HCT116 (cell line): Measurements from ENCODE around the gene CGB7. TPM values are rescaled to one million over a fixed set of nuclear protein-coding genes. Genes with fewer than 3 reads are reported as not detected.

Experiments used
- ATAC-seq: fragments of 200-7000 bp; cut with Tn5 transposase; 2 replicates; pipeline ENCODE4 v1.9.1; 2020; ENCODE audit warnings: mild to moderate bottlenecking, moderate library complexity
- Bru-seq: library from RNA; stranded (reverse); fragments of 400-500 nt; gene quantifications from one replicate; lab custom pipeline; 2021; lab: Mats Ljungman, UMichigan
- BruChase-seq, 2 experiments: library from RNA; stranded (reverse); fragments of 400-500 nt; gene quantifications; one replicate each; lab custom pipeline; 2021; lab: Mats Ljungman, UMichigan
- BruUV-seq: library from RNA; stranded (reverse); fragments of 400-500 nt; replicated peaks from 2 replicates; lab custom pipeline; 2021; lab: Mats Ljungman, UMichigan
- CTCF ChIA-PET: fragments of 300-600 bp; sonication (Branson Sonifier 250); formaldehyde crosslinking; loops from one replicate; lab custom pipeline; 2021; ENCODE audit warnings: antibody characterized with exemption; lab: Charles Lee
- POLR2A ChIA-PET: fragments of 300-600, 350-600 bp; sonication (Branson Sonifier 250); formaldehyde crosslinking; loops from one replicate; lab custom pipeline; 2021; ENCODE audit warnings: antibody characterized with exemption; lab: Charles Lee
- RAD21 ChIA-PET, 2 experiments: fragments of 300-600 bp; sonication (Branson Sonifier 250); formaldehyde crosslinking; loops; one replicate each; lab custom pipeline; 2023; ENCODE audit warnings: low total read pairs in 2 of 2; ENCODE audit not compliant: uncharacterized antibody in 2 of 2, unreplicated experiment in 2 of 2, low non-redundant PET in 1 of 2; lab: Charles Lee
- DNase-seq: peaks from one replicate; pipeline ENCODE4 v3.0.0-alpha.2; 2010; ENCODE audit warnings: low read depth, low spot score
- H2AFZ ChIP-seq: fragments of 200-600 bp; shearing (Covaris generic), sonication (generic); 2 replicates; pipeline ENCODE4 v1.6.1; 2017; ENCODE audit warnings: low read depth, mixed run types, mixed read lengths, antibody characterized with exemption, low read length; ENCODE audit not compliant: poor library complexity, severe bottlenecking
- H3K27ac ChIP-seq: 2 replicates; pipeline ENCODE4 v1.5.1; 2012; ENCODE audit warnings: low read depth, low read length
- H3K27me3 ChIP-seq: fragments of 200-600 bp; sonication (generic); 2 replicates; pipeline ENCODE4 v1.6.1; 2016; ENCODE audit warnings: mixed run types, low read length, mixed read lengths; ENCODE audit not compliant: insufficient read depth
- H3K36me3 ChIP-seq, 2 experiments: fragments of 200-500 bp in 1 of 2; fragments of 200-600 bp in 1 of 2; sonication (Bioruptor generic) in 1 of 2; sonication (generic) in 1 of 2; 2 replicates each; pipeline versions ENCODE4 v1.5.1 to v1.6.1; 2014 to 2016; ENCODE audit warnings: low read length in 2 of 2, inconsistent platforms in 1 of 2, mixed read lengths in 1 of 2, mixed run types in 1 of 2; ENCODE audit not compliant: insufficient read depth in 2 of 2, control insufficient read depth in 1 of 2
- H3K4me1 ChIP-seq, 2 experiments: fragments of 200-600 bp in 1 of 2; sonication (generic) in 1 of 2; 2 replicates each; pipeline versions ENCODE4 v1.5.1 to v1.6.1; 2012 to 2017; ENCODE audit warnings: low read length in 2 of 2, inconsistent platforms in 1 of 2, mild to moderate bottlenecking in 1 of 2, mixed read lengths in 1 of 2, mixed run types in 1 of 2, moderate library complexity in 1 of 2; ENCODE audit not compliant: insufficient read depth in 2 of 2, control insufficient read depth in 1 of 2
- H3K4me2 ChIP-seq: fragments of 200-600 bp; sonication (generic); 2 replicates; pipeline ENCODE4 v1.6.1; 2017; ENCODE audit warnings: mixed run types, low read length, mixed read lengths
- H3K4me3 ChIP-seq, 2 experiments: fragments of 200-600 bp in 1 of 2; sonication (generic) in 1 of 2; replicated peaks in 1 of 2; 2 replicates each; pipeline ENCODE4 v1.5.1; 2011 to 2016; ENCODE audit warnings: low read length in 2 of 2, control low read depth in 1 of 2, low read depth in 1 of 2, mild to moderate bottlenecking in 1 of 2, mixed read lengths in 1 of 2, mixed run types in 1 of 2
- H3K79me2 ChIP-seq: fragments of 200-600 bp; sonication (generic); 2 replicates; pipeline ENCODE4 v1.6.1; 2017; ENCODE audit warnings: mild to moderate bottlenecking, mixed run types, low read length, moderate library complexity, mixed read lengths; ENCODE audit not compliant: insufficient read depth
- H3K9ac ChIP-seq: fragments of 200-600 bp; sonication (generic); 2 replicates; pipeline ENCODE4 v1.6.1; 2016; ENCODE audit warnings: low read length, mixed read lengths
- H3K9me2 ChIP-seq: fragments of 200-600 bp; sonication (generic), shearing (Covaris generic); 2 replicates; pipeline ENCODE4 v1.6.1; 2017; ENCODE audit warnings: mixed run types, mild to moderate bottlenecking, moderate library complexity; ENCODE audit not compliant: insufficient read depth
- H3K9me3 ChIP-seq, 2 experiments: fragments of 200-500 bp in 1 of 2; fragments of 200-600 bp in 1 of 2; sonication (Bioruptor generic) in 1 of 2; sonication (generic) in 1 of 2; 2 replicates each; pipeline ENCODE4 v1.6.1; 2014 to 2017; ENCODE audit warnings: low read length in 2 of 2, mixed read lengths in 2 of 2, inconsistent platforms in 1 of 2, low read depth in 1 of 2, mild to moderate bottlenecking in 1 of 2, mixed run types in 1 of 2, moderate library complexity in 1 of 2; ENCODE audit not compliant: control insufficient read depth in 1 of 2, insufficient read depth in 1 of 2
- H4K20me1 ChIP-seq: fragments of 200-600 bp; sonication (generic), shearing (Covaris generic); 2 replicates; pipeline ENCODE4 v1.6.1; 2017; ENCODE audit warnings: mixed run types, mild to moderate bottlenecking, moderate library complexity; ENCODE audit not compliant: insufficient read depth
- CTCF ChIP-seq, 3 experiments: fragments of 200-600 bp in 1 of 3; sonication (generic) in 1 of 3; IDR thresholded peaks in 2 of 3; conservative IDR thresholded peaks in 1 of 3; 2 replicates each; pipeline ENCODE4 v1.5.1; 2012 to 2017; ENCODE audit warnings: low read depth in 2 of 3, low read length in 2 of 3, antibody characterized with exemption in 1 of 3, borderline replicate concordance in 1 of 3, control low read depth in 1 of 3, mild to moderate bottlenecking in 1 of 3, mixed read lengths in 1 of 3, mixed run types in 1 of 3, moderate library complexity in 1 of 3; ENCODE audit not compliant: insufficient read depth in 1 of 3
- ELF1 ChIP-seq: IDR thresholded peaks from 2 replicates; pipeline ENCODE4 v1.6.1; 2012; ENCODE audit warnings: low read depth, borderline replicate concordance
- EZH2phosphoT487 ChIP-seq: fragments of 200-600 bp; IDR thresholded peaks from 2 replicates; pipeline ENCODE4 v1.6.1; 2018; ENCODE audit warnings: antibody characterized with exemption, borderline replicate concordance
- POLR2AphosphoS5 ChIP-seq: IDR thresholded peaks from 2 replicates; pipeline ENCODE4 v1.6.1; 2011; ENCODE audit warnings: mild to moderate bottlenecking, low read depth, low read length, moderate library complexity
- RAD21 ChIP-seq: IDR thresholded peaks from 2 replicates; pipeline ENCODE4 v1.6.1; 2012; ENCODE audit warnings: low read depth, mild to moderate bottlenecking
- intact Hi-C: fragments of 100-400 bp; cut with micrococcal nuclease; formaldehyde crosslinking; loops from 2 replicates; pipeline ENCODE4 v1.10.0; 2022
- long read RNA-seq: library from polyadenylated mRNA; unstranded; transcript quantifications from one replicate; pipeline ENCODE4 v2.0.0, GENCODE V29; 2021; ENCODE audit not compliant: unreplicated experiment
- polyA plus RNA-seq: library from polyadenylated mRNA; unstranded; fragments of >200 nt; gene quantifications from 2 replicates; pipeline ENCODE4 v1.2.1, GENCODE V29; 2012; ENCODE audit warnings: missing spikeins
- total RNA-seq: library from RNA; stranded (reverse); gene quantifications from one replicate; pipeline ENCODE4 v1.2.1, GENCODE V29; 2021; ENCODE audit not compliant: unreplicated experiment

CGB7 gene
- 5.4 TPM for total RNA-seq
- 4.4 and 4.5 TPM in 2 replicates for polyA plus RNA-seq
- Bru-seq, nascent RNA: percentile 29 among the genes with signal in this experiment
- percentile 36 among the genes with signal in this experiment for BruChase-seq, experiment 1, labeled RNA remaining after a 6-hour chase
- BruChase-seq, experiment 2, labeled RNA remaining after a 2-hour chase: percentile 35 among the genes with signal in this experiment
- long read RNA-seq, transcript CGB7-201 (3 exons, 918 nt): major isoform, 5 of 12 reads
- long read RNA-seq, partial matches to known transcripts: 0 of 12 reads
- long read RNA-seq, other reads (novel, unspliced or antisense): 7 of 12 reads

DNA sequence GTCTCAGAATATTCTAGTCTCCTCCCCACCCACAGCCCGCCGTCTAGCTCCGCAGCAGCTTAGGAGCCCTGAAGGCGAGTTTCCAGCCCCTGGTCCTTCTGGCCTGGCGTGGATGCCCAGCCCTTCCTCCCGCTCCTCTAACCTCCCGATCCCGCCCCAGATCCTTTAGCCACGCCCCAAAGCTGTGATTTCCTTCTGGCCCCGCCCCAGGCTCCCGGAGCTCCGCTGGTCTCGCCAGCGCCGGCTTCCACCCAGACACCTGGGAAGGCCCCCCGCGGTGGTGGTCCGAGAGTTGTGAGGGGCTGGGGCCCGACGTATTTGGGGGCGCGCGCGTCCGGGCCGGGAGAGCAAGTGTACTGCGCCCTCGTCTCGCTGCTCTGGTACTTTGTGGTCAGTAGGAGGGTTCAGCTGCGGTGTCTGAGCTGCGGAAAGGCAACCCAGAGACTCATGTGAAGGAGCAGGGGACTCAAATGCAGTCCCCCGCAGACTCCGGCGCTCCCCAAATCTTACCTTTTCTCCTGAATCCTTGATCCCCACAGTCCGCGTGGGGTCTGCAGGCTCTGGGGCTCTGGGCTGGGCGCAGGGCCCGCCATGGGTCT, at the start of gene CGB7:
Gene CGB7 (minus strand): TSS at position 114 of the 599 bp plus-strand sequence. CDS start 2,374 bp downstream, outside the sequence.
- DNase-seq: no peak
- H4K20me1 ChIP-seq: no peaks in the 10 kb centered on the region
- POLR2A ChIA-PET: interaction anchor here (1.2 to 1.7 kb wide), 4 partner anchors 13 to 412 kb away, joined by 3 to 4 read pairs (median 4); partner anchors contain the start of genes CA11, GYS1 and RUVBL2
- peak within 1 kb of the TSS; percentile 81 for H3K4me2 ChIP-seq
- no peak within 1 kb of the TSS for H2AFZ ChIP-seq
- H3K4me1 ChIP-seq: peaks cover 18 to 62% of the 10 kb centered on the region in 2 experiments
- TF ChIP-seq POLR2AphosphoS5 (peak; percentile 63; the same call in 1 of the 2 replicates), EZH2phosphoT487 (no peak)
- TF ChIP-seq, all 23 proteins: peak for 1
- peak within 1 kb of the TSS; percentile 73 for H3K9ac ChIP-seq
- no TSS peak for BruUV-seq
- H3K4me3 ChIP-seq: peak within 1 kb of the TSS; percentile 65 to 67
- ChIA-PET CTCF (interaction anchor here (0.8 to 4.1 kb wide), 7 partner anchors 16 to 65 kb away, joined by 3 to 20 read pairs (median 3); partner anchors contain the start of genes CGB2, GYS1 and RUVBL2), RAD21 (no interaction called here)
- no peaks in the 10 kb centered on the region for H3K9me3 ChIP-seq
- peak; percentile 72 for ATAC-seq
- no peaks in the 10 kb centered on the region; the same call in 1 of the 2 replicates for H3K79me2 ChIP-seq
- intact Hi-C loops: no loop called here
- H3K27ac ChIP-seq: peak within 1 kb of the TSS; percentile 81
- H3K9me2 ChIP-seq: no peaks in the 10 kb centered on the region
- no peaks in the 10 kb centered on the region for H3K27me3 ChIP-seq
- no peaks in the 10 kb centered on the region for H3K36me3 ChIP-seq

DNA sequence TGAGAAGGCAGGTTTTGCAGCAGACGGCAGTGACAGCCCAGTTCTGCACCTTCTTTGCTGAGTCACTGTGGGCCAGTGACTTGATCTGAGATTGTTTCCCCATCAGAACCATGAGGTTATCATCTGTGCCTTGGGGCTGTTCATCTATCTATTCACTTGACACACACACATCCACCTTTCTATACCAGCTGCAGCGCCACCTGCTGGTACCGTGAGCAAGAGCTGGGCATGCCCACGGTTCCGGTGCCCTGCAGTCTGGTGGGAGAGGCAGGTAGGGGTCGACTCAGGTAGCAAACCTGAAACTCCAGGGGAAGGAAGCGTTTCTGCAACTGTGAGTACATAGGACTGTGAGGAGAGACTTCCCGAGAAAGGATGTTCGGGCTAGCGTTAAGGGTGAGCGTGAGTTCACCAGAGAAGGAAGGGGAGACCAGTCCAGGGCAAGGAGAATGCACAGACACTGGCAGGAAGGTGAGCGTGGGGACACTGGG, 49.1 kb upstream of the CGB7 start:
- no TSS peak for BruUV-seq
- TF ChIP-seq ELF1 (no peak), RAD21 (peak; percentile 43), CTCF (IDR thresholded peaks at IDR 0.05 in 2 of 3, conservative IDR thresholded peaks at IDR 0.05 in 1 of 3; ENCODE audit: borderline replicate concordance in 1 of 3, insufficient read depth in 1 of 3, low read depth in 2 of 3, low read length in 2 of 3) (peak; percentile 59 to 98 (median 92); a peak in 5 of 6 replicates)
- CTCF ChIA-PET: interaction anchor here (1.0 to 2.0 kb wide), 9 partner anchors 8 to 92 kb away, joined by 3 to 21 read pairs (median 5); no protein-coding TSS in a partner anchor

More for the DNA sequence above, 49.1 kb upstream of the CGB7 start:
- Histone ChIP-seq H3K36me3 (peaks cover 51 to 61% of the 10 kb centered on the region in 2 experiments), H2AFZ (no peak overlapping the region), H3K4me3 (no peak overlapping the region), H3K4me2 (no peak overlapping the region), H4K20me1 (no peaks in the 10 kb centered on the region), H3K27ac (peak overlapping the region; percentile 27; the same call in 1 of the 2 replicates), H3K9me3 (no peaks in the 10 kb centered on the region), H3K9ac (no peak overlapping the region), H3K9me2 (no peaks in the 10 kb centered on the region), H3K27me3 (no peaks in the 10 kb centered on the region), H3K4me1 (peaks cover 0 to 5% of the 10 kb centered on the region in 2 experiments; a peak in 1 of 4 replicates), H3K79me2 (peaks cover 37% of the 10 kb centered on the region; the same call in 1 of the 2 replicates)
- ATAC-seq (peak; percentile 84), DNase-seq (peak; percentile 43)
- ChIA-PET POLR2A (interaction anchor here (0.9 kb wide), 1 partner anchor 9 kb away, joined by 3 read pairs; no protein-coding TSS in a partner anchor), RAD21 (no interaction called here)
- intact Hi-C loops: no loop called here
